GM10847 (cell line): ENCODE results near the gene GPR183.

Experiments used
- POLR2A ChIP-seq: IDR thresholded peaks from 2 replicates; pipeline ENCODE4 v1.6.1; 2011; ENCODE audit not compliant: insufficient read length; ENCODE audit errors: extremely low read depth

GPR183 gene

GRCh38 chr13:99278200-99278599, 29.0 kb downstream of the GPR183 start:
- no peak for TF ChIP-seq POLR2A

GRCh38 chr13:99277629-99278028, 29.6 kb downstream of the GPR183 start:
- TF ChIP-seq POLR2A = no peak

GRCh38 chr13:99276706-99277105, 30.5 kb downstream of the GPR183 start:
- TF ChIP-seq POLR2A = no peak

GRCh38 chr13:99275093-99275469, 32.1 kb downstream of the GPR183 start:
- TF ChIP-seq POLR2A = no peak

- no peak for TF ChIP-seq POLR2A
Observed at GRCh38 chr13:99273128-99273527, 34.1 kb downstream of the GPR183 start.

- no peak for TF ChIP-seq POLR2A
Observed at GRCh38 chr13:99272481-99272880, 34.7 kb downstream of the GPR183 start.

GRCh38 chr13:99271249-99271648, 36.0 kb downstream of the GPR183 start:
- TF ChIP-seq POLR2A = no peak

GRCh38 chr13:99270518-99270917, 36.7 kb downstream of the GPR183 start:
- no peak for TF ChIP-seq POLR2A

- TF ChIP-seq POLR2A = no peak
Observed at GRCh38 chr13:99269627-99270241, 37.5 kb downstream of the GPR183 start.

GRCh38 chr13:99268822-99269221, 38.4 kb downstream of the GPR183 start:
- TF ChIP-seq POLR2A = no peak

- no peak for TF ChIP-seq POLR2A
Observed at GRCh38 chr13:99267927-99268326, 39.3 kb downstream of the GPR183 start.

- no peak for TF ChIP-seq POLR2A
Observed at GRCh38 chr13:99266827-99267226, 40.4 kb downstream of the GPR183 start.

GRCh38 chr13:99265821-99266426, 41.3 kb downstream of the GPR183 start:
- no peak for TF ChIP-seq POLR2A

GRCh38 chr13:99265162-99265800, 41.9 kb downstream of the GPR183 start:
- no peak for TF ChIP-seq POLR2A

- TF ChIP-seq POLR2A = no peak
Observed at GRCh38 chr13:99264051-99264450, 43.1 kb downstream of the GPR183 start.

- no peak for TF ChIP-seq POLR2A
Observed at GRCh38 chr13:99263126-99263785, 43.9 kb downstream of the GPR183 start.

- TF ChIP-seq POLR2A = no peak
Observed at GRCh38 chr13:99261059-99261458, 46.1 kb downstream of the GPR183 start.

- no peak for TF ChIP-seq POLR2A
Observed at GRCh38 chr13:99260216-99260615, 47.0 kb downstream of the GPR183 start.
